ENCODE results near the gene LPP. TPM values are rescaled to one million over a fixed set of nuclear protein-coding genes. Genes with fewer than 3 reads are reported as not detected.

The LPP gene
- total RNA-seq, 1 donor from 2014 or later: 132 TPM

DNA sequence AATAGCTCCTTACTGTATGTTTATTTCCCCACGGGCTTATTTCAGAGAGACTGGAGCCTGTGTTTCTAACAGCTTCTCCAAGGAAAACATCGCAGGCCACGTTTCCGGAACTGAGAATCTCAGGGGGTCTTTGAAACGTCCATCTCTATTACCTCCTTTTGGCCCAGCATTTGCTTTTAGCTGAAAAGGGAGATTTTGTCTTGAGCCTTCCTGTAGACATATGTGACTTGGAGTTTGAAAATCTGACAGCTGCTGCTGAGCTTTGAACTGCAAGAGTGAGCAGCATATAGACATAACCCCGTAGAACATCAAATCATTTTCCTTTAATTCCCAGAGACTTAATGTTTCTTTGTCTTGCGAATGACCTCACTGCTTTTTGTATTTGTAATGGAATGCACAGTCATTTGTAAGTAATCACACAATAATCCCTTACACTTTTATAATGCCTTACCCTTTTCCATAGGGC, 54.6 kb downstream of the LPP start:
- Mint-ChIP-seq H3K4me3 (no peak overlapping the region), H3K4me1 (peaks cover 18% of the 10 kb centered on the region), H3K36me3 (peaks cover 10% of the 10 kb centered on the region), H3K9me3 (no peaks in the 10 kb centered on the region), H3K27ac (peak overlapping the region; percentile 50), H3K27me3 (ENCODE audit: low read depth) (no peaks in the 10 kb centered on the region)
- TF ChIP-seq, protein P1, sequence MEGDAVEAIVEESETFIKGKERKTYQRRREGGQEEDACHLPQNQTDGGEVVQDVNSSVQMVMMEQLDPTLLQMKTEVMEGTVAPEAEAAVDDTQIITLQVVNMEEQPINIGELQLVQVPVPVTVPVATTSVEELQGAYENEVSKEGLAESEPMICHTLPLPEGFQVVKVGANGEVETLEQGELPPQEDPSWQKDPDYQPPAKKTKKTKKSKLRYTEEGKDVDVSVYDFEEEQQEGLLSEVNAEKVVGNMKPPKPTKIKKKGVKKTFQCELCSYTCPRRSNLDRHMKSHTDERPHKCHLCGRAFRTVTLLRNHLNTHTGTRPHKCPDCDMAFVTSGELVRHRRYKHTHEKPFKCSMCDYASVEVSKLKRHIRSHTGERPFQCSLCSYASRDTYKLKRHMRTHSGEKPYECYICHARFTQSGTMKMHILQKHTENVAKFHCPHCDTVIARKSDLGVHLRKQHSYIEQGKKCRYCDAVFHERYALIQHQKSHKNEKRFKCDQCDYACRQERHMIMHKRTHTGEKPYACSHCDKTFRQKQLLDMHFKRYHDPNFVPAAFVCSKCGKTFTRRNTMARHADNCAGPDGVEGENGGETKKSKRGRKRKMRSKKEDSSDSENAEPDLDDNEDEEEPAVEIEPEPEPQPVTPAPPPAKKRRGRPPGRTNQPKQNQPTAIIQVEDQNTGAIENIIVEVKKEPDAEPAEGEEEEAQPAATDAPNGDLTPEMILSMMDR (IDR thresholded peaks at IDR 0.05; ENCODE audit: unreplicated experiment): no peak
- no peak for DNase-seq (ENCODE audit: low spot score in 2 of 2, unreplicated experiment in 2 of 2)

DNA sequence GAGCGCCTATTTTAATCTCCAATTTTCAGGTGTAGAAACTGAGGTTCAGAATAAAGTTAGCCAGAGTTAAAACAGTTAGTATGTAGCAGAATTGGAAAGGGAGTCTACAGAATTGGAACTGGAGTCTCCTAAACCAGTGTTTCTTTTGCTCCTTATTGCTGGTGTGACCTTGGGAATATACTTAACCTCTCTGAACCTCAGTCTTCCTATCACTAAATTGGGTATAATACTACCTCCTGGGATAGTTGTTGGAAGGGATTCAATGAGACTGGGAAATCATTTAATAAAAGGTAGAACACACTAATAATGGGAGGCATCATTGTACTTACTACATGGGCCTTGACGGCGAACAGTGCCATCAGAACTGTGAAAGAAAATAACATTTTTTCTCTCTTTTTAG, 55.1 kb downstream of the LPP start:
- Mint-ChIP-seq H3K4me3 (no peak overlapping the region), H3K36me3 (peaks cover 10% of the 10 kb centered on the region), H3K9me3 (no peaks in the 10 kb centered on the region), H3K27me3 (ENCODE audit: low read depth) (no peaks in the 10 kb centered on the region), H3K4me1 (peaks cover 18% of the 10 kb centered on the region), H3K27ac (no peak overlapping the region)
- TF ChIP-seq, protein P1 (IDR thresholded peaks at IDR 0.05; ENCODE audit: unreplicated experiment): no peak
- no peak for DNase-seq (ENCODE audit: low spot score in 2 of 2, unreplicated experiment in 2 of 2)

DNA sequence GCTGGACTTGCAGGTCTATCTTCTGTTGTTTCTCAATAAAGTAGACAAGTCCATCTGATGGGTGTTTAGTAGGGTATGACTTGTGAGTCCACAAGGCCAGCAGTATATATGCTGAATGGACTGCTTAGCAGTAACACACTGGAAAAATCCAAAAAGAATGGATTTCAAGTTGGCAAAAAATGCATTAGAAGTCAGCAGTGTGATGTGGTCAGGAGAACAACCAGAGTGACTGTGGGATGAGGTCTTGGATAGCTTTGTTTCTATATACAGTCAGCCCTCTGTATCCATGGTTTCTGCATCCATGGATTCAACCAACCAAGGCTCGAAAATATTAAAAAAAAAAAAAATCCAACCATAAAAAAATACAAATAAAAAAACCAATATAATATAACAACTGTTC, 55.8 kb downstream of the LPP start:
- TF ChIP-seq, protein P1 (IDR thresholded peaks at IDR 0.05; ENCODE audit: unreplicated experiment): no peak
- Mint-ChIP-seq H3K27me3 (ENCODE audit: low read depth) (no peaks in the 10 kb centered on the region), H3K36me3 (peaks cover 10% of the 10 kb centered on the region), H3K9me3 (no peaks in the 10 kb centered on the region), H3K27ac (no peak overlapping the region), H3K4me1 (peaks cover 18% of the 10 kb centered on the region), H3K4me3 (no peak overlapping the region)
- DNase-seq (ENCODE audit: low spot score in 2 of 2, unreplicated experiment in 2 of 2): no peak

DNA sequence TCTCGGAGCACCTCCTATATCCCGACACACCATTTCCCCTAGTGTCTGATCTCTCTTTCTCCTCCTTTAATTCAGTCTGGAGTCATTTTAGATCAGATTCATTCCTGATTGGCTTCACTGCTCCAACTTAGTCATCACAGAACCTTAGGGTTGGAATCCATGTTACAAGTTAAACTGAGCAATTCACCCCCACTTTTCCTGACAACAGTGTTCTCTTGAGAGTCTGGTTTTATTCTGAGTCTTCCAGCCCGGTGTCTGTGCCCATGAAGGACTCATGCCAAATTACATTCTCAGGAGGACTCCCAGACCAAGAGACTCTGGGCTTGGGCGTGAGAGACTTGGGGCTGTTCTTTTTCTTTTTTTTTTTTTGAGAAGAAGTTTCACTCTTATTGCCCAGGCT, 57.5 kb downstream of the LPP start:
- no peak overlapping the region for H3K27ac Mint-ChIP-seq
- H3K27me3 Mint-ChIP-seq (ENCODE audit: low read depth): no peaks in the 10 kb centered on the region
- no peaks in the 10 kb centered on the region for H3K9me3 Mint-ChIP-seq
- H3K4me3 Mint-ChIP-seq: no peak overlapping the region
- peaks cover 18% of the 10 kb centered on the region for H3K4me1 Mint-ChIP-seq
- DNase-seq (ENCODE audit: low spot score in 2 of 2, unreplicated experiment in 2 of 2): no peak
- H3K36me3 Mint-ChIP-seq: peaks cover 8% of the 10 kb centered on the region
- TF ChIP-seq, protein P1 (IDR thresholded peaks at IDR 0.05; ENCODE audit: unreplicated experiment): no peak

DNA sequence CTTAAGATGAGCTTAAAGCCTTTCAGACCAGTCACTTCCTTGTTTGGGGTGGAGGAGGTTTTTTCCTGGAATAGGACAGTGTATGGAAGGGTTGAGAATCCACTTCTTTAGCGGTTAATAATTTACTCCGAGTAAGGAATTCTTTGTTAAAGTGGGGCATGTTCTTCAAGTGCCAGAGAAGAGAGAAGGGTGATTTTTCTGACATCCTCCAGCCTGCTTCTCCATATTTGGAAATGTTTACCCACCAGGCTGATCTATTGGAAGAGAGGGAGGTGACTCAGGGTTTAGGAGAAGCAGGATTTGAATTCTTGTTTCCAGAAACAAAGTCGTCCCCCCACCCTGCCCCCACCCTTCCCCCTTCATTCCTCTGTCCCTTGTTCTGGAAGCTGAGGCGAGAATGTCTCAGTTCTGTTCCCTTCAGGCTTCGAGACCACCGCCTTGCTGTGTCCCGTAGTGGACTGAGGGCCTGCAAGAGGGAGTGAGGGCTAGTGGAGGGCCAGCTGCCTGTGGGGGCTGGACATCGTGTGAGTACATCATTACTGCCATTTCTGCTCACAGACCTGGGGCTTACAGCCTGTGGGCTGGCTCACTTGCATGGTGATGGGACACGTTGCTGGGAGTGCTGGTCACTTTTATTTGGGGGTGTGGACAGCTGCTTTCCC, 58.5 kb downstream of the LPP start:
- Mint-ChIP-seq H3K4me3 (no peak overlapping the region), H3K27me3 (ENCODE audit: low read depth) (no peaks in the 10 kb centered on the region), H3K9me3 (no peaks in the 10 kb centered on the region), H3K4me1 (peaks cover 18% of the 10 kb centered on the region), H3K27ac (no peak overlapping the region), H3K36me3 (peaks cover 8% of the 10 kb centered on the region)
- no peak for DNase-seq (ENCODE audit: low spot score in 2 of 2, unreplicated experiment in 2 of 2)
- TF ChIP-seq, protein P1 (IDR thresholded peaks at IDR 0.05; ENCODE audit: unreplicated experiment): no peak

Data from mesothelial cell of epicardium (in vitro differentiated cells).